ENCODE data around the gene CDYL2.

The CDYL2 gene

GRCh38 chr16:80680839-80681238, 123.6 kb downstream of the CDYL2 start:
- Mint-ChIP-seq H3K9me3 (no peaks in the 10 kb centered on the region), H3K27me3 (peaks cover 53% of the 10 kb centered on the region), H3K36me3 (ENCODE audit: low read depth) (peaks cover 15% of the 10 kb centered on the region), H3K4me3 (no peak overlapping the region), H3K4me1 (ENCODE audit: low read depth) (peaks cover 17% of the 10 kb centered on the region), H3K27ac (no peak overlapping the region)
- intact Hi-C loops (cut with micrococcal nuclease): no loop called here

GRCh38 chr16:80680046-80680445, 124.4 kb downstream of the CDYL2 start:
- H3K27me3 Mint-ChIP-seq: peaks cover 61% of the 10 kb centered on the region
- H3K4me1 Mint-ChIP-seq (ENCODE audit: low read depth): peaks cover 24% of the 10 kb centered on the region
- H3K36me3 Mint-ChIP-seq (ENCODE audit: low read depth): peaks cover 15% of the 10 kb centered on the region
- H3K27ac Mint-ChIP-seq: no peak overlapping the region
- no peak overlapping the region for H3K4me3 Mint-ChIP-seq
- H3K9me3 Mint-ChIP-seq: no peaks in the 10 kb centered on the region
- intact Hi-C loops (cut with micrococcal nuclease): no loop called here

DNA sequence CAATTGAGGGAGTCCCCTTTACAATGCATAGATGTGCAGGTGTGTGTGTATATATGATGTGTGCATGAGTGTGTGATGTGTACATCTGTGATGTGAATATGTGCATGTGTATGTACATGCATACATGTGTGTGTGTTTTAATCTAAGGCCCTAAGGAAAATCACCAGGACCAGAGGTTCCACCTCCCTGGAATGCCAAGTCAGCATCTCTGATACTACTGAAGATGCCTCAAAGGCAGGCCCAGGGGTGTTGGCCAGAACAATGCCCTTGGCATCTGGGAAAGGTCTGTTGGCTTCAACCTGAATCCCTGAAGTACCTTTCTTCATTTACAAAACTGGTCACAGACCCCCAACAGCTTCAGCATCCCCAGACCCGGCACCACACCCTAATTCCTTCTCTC, 129.5 kb downstream of the CDYL2 start:
- H3K4me1 Mint-ChIP-seq (ENCODE audit: low read depth): peaks cover 42% of the 10 kb centered on the region

DNA sequence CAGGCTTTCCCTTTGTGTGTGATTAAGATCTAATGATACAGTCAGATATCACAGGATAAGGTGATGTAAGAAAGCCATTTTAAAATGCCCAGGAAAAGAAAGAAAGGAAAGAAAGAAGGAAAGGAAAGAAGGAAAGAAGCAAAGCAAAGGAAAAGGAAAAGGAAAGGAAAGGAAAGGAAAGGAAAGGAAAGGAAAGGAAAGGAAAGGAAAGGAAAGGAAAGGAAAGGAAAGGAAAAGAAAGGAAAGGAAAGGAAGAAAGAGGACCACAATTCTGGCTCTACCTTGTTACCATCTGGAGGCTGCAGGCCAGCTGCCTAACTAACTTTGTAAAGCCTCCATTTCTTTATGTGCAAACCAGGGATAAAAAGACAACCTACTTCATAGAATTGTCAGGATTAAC, 132.0 kb downstream of the CDYL2 start:
- Mint-ChIP-seq H3K4me3 (no peak overlapping the region), H3K27me3 (peaks cover 68% of the 10 kb centered on the region), H3K36me3 (ENCODE audit: low read depth) (peaks cover 17% of the 10 kb centered on the region), H3K9me3 (peaks cover 19% of the 10 kb centered on the region), H3K27ac (no peak overlapping the region), H3K4me1 (ENCODE audit: low read depth) (peaks cover 44% of the 10 kb centered on the region)
- intact Hi-C loops (cut with micrococcal nuclease): no loop called here

More for the DNA sequence above, 129.5 kb downstream of the CDYL2 start:
- H3K4me3 Mint-ChIP-seq: no peak overlapping the region
- peaks cover 69% of the 10 kb centered on the region for H3K27me3 Mint-ChIP-seq
- H3K36me3 Mint-ChIP-seq (ENCODE audit: low read depth): peaks cover 21% of the 10 kb centered on the region
- intact Hi-C loops (cut with micrococcal nuclease): no loop called here
- H3K9me3 Mint-ChIP-seq: peaks cover 12% of the 10 kb centered on the region
- H3K27ac Mint-ChIP-seq: no peak overlapping the region

DNA sequence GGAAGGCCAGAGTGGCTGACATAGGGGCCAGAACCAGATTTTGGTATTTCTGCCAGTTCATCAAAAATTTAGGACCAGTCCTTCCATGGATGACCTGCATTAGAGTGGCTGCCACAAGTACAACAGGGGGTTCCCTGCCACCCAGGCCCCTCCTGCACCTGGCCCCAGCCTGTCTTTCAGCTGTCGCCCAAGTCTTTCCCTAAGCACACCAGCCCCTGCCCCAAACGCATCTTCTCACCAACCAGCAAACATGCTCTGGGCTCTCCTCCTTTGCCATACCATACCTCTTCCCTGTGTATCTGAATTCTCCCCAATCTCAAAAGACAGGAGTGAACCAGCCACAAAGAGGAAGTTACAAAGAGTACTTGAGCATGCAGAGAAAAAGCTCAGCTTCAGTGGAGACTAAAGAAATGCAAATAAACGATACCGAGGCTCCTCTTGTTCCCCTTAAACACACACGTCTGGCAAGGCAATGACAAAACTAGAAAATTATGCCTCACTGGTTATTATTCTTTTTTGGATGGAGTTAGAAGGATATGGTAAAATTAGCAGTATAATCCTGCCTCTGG, 133.0 kb downstream of the CDYL2 start:
- Mint-ChIP-seq H3K36me3 (ENCODE audit: low read depth) (peaks cover 17% of the 10 kb centered on the region), H3K4me1 (ENCODE audit: low read depth) (peaks cover 37% of the 10 kb centered on the region), H3K9me3 (peaks cover 19% of the 10 kb centered on the region), H3K27me3 (peaks cover 74% of the 10 kb centered on the region), H3K27ac (no peak overlapping the region), H3K4me3 (no peak overlapping the region)
- intact Hi-C loops (cut with micrococcal nuclease): no loop called here

GRCh38 chr16:80670170-80670865, 134.1 kb downstream of the CDYL2 start:
- Mint-ChIP-seq H3K4me3 (no peak overlapping the region), H3K27me3 (peaks cover 73% of the 10 kb centered on the region), H3K27ac (no peak overlapping the region), H3K9me3 (peaks cover 19% of the 10 kb centered on the region), H3K36me3 (ENCODE audit: low read depth) (peaks cover 17% of the 10 kb centered on the region), H3K4me1 (ENCODE audit: low read depth) (peaks cover 29% of the 10 kb centered on the region)
- intact Hi-C loops (cut with micrococcal nuclease): no loop called here

GRCh38 chr16:80669673-80670072, 134.7 kb downstream of the CDYL2 start:
- intact Hi-C loops (cut with micrococcal nuclease): no loop called here
- H3K27me3 Mint-ChIP-seq: peaks cover 69% of the 10 kb centered on the region
- H3K27ac Mint-ChIP-seq: no peak overlapping the region
- no peak overlapping the region for H3K4me3 Mint-ChIP-seq
- peaks cover 29% of the 10 kb centered on the region for H3K4me1 Mint-ChIP-seq (ENCODE audit: low read depth)
- peaks cover 17% of the 10 kb centered on the region for H3K36me3 Mint-ChIP-seq (ENCODE audit: low read depth)
- H3K9me3 Mint-ChIP-seq: peaks cover 19% of the 10 kb centered on the region

- Mint-ChIP-seq H3K27me3 (peaks cover 59% of the 10 kb centered on the region), H3K4me1 (ENCODE audit: low read depth) (peaks cover 32% of the 10 kb centered on the region), H3K9me3 (peaks cover 19% of the 10 kb centered on the region), H3K27ac (no peak overlapping the region), H3K4me3 (no peak overlapping the region), H3K36me3 (ENCODE audit: low read depth) (peaks cover 12% of the 10 kb centered on the region)
- intact Hi-C loops (cut with micrococcal nuclease): no loop called here
Measured at GRCh38 chr16:80667925-80668324, 136.5 kb downstream of the CDYL2 start.

DNA sequence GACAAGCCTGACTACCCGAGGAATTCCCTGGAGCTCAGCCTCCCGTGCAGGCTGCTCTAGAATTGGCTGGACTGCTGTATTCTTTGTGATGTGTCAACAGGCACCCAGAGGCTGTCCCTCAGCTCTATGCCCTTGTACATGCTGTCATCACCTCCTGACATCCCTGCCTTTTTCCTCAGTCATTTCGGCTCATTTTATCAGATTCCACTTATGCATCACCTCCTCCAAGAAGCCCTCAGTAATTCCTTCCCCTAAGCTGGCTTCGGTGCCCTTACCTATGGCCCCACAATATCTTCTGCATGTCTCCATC, 137.2 kb downstream of the CDYL2 start:
- Mint-ChIP-seq H3K27ac (no peak overlapping the region), H3K27me3 (peaks cover 57% of the 10 kb centered on the region), H3K36me3 (ENCODE audit: low read depth) (peaks cover 12% of the 10 kb centered on the region), H3K9me3 (peaks cover 19% of the 10 kb centered on the region), H3K4me3 (no peak overlapping the region), H3K4me1 (ENCODE audit: low read depth) (peaks cover 29% of the 10 kb centered on the region)
- intact Hi-C loops (cut with micrococcal nuclease): no loop called here

GRCh38 chr16:80666378-80667250, 137.8 kb downstream of the CDYL2 start:
- H3K9me3 Mint-ChIP-seq: peaks cover 19% of the 10 kb centered on the region
- intact Hi-C loops (cut with micrococcal nuclease): no loop called here
- no peak overlapping the region for H3K27ac Mint-ChIP-seq
- peaks cover 55% of the 10 kb centered on the region for H3K27me3 Mint-ChIP-seq
- peaks cover 12% of the 10 kb centered on the region for H3K36me3 Mint-ChIP-seq (ENCODE audit: low read depth)
- no peak overlapping the region for H3K4me3 Mint-ChIP-seq
- H3K4me1 Mint-ChIP-seq (ENCODE audit: low read depth): peaks cover 24% of the 10 kb centered on the region

DNA sequence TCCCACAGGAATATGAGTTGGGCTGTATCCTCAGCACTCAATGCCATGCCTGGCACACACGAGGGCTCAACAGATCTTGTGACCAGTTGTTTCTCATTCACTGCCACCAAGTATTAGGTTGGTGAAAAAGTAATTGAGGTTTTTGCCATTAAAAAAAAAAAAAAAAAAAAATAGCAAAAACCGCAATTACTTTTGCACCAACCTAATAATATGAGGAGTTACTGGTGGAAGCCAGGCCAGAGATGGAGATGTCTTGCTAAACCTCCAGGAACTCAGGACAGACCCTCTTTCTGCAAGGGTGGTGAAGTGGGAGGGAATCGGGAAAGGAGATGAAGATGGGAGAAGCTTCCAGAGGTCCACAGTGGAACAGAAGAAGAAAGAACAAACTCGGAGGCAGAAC, 139.0 kb downstream of the CDYL2 start:
- H3K27ac Mint-ChIP-seq: no peak overlapping the region
- intact Hi-C loops (cut with micrococcal nuclease): no loop called here

DNA sequence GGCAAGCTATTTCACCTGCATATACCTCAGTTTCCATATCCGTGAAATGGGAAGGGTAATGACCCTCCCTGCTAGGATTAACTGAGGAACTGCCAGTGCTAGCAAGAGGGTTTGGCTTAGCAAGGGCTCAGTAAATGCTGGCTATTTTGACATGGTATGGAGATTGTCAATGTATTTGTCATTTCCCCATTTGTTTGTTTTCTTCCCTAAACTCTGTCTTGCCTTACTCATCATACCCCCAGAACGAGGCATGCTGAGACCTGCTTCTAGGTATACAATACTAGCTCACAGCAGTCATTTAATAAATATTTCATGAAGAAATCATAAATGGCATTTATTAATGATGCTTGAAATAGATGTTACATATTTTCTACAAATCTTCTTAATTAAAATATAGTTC, 139.6 kb downstream of the CDYL2 start:
- Mint-ChIP-seq H3K36me3 (ENCODE audit: low read depth) (peaks cover under 1% of the 10 kb centered on the region), H3K4me1 (ENCODE audit: low read depth) (peaks cover 14% of the 10 kb centered on the region), H3K27ac (no peak overlapping the region), H3K27me3 (peaks cover 40% of the 10 kb centered on the region), H3K4me3 (no peak overlapping the region), H3K9me3 (peaks cover 16% of the 10 kb centered on the region)
- intact Hi-C loops (cut with micrococcal nuclease): no loop called here

More for the DNA sequence above, 139.0 kb downstream of the CDYL2 start:
- peaks cover 19% of the 10 kb centered on the region for H3K4me1 Mint-ChIP-seq (ENCODE audit: low read depth)
- no peak overlapping the region for H3K4me3 Mint-ChIP-seq
- peaks cover 16% of the 10 kb centered on the region for H3K9me3 Mint-ChIP-seq
- H3K27me3 Mint-ChIP-seq: peaks cover 44% of the 10 kb centered on the region
- H3K36me3 Mint-ChIP-seq (ENCODE audit: low read depth): peaks cover 6% of the 10 kb centered on the region

GRCh38 chr16:80664226-80664625, 140.2 kb downstream of the CDYL2 start:
- intact Hi-C loops (cut with micrococcal nuclease): no loop called here

DNA sequence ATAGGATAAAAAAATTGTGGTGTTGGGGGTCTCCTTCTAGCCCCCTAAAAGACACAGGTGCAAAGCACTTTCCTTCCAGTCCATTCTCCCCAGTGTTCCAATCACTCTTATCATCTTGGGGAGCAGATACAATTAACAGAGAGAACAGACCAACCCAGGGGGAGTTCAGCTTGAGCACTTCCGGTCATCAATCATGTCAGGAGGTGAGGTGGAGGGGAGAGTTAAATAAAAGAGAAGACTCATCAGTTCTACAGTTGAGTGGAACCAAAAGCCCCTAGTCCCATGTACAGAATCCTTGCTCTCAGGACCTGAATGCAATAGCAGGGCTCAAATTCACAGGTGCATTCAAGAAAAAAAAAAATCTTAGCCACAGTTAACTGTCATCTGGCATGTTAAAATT, 141.3 kb downstream of the CDYL2 start:
- peaks cover 21% of the 10 kb centered on the region for H3K9me3 Mint-ChIP-seq
- intact Hi-C loops (cut with micrococcal nuclease): no loop called here
- H3K27ac Mint-ChIP-seq: no peak overlapping the region

More at GRCh38 chr16:80664226-80664625, 140.2 kb downstream of the CDYL2 start:
- H3K4me3 Mint-ChIP-seq: no peak overlapping the region
- no peak overlapping the region for H3K27ac Mint-ChIP-seq
- no peaks in the 10 kb centered on the region for H3K36me3 Mint-ChIP-seq (ENCODE audit: low read depth)
- H3K27me3 Mint-ChIP-seq: peaks cover 36% of the 10 kb centered on the region
- H3K4me1 Mint-ChIP-seq (ENCODE audit: low read depth): peaks cover 12% of the 10 kb centered on the region
- H3K9me3 Mint-ChIP-seq: peaks cover 14% of the 10 kb centered on the region

More for the DNA sequence above, 141.3 kb downstream of the CDYL2 start:
- no peaks in the 10 kb centered on the region for H3K36me3 Mint-ChIP-seq (ENCODE audit: low read depth)
- H3K4me3 Mint-ChIP-seq: no peak overlapping the region
- H3K4me1 Mint-ChIP-seq (ENCODE audit: low read depth): peaks cover 12% of the 10 kb centered on the region
- peaks cover 32% of the 10 kb centered on the region for H3K27me3 Mint-ChIP-seq
